ENCODE results near the gene TMEM141. TPM values are rescaled to one million over a fixed set of nuclear protein-coding genes. Genes with fewer than 3 reads are reported as not detected.
A peak's percentile ranks its signal among the peaks of the same experiment; 100 is the strongest.

The TMEM141 gene
- total and polyA plus RNA-seq, 10 of the 15 experiments (the other 5 are each of a cell fraction or from before 2014, with no cell fraction given), result 7.8 to 48.6 (median 34.4) TPM

DNA sequence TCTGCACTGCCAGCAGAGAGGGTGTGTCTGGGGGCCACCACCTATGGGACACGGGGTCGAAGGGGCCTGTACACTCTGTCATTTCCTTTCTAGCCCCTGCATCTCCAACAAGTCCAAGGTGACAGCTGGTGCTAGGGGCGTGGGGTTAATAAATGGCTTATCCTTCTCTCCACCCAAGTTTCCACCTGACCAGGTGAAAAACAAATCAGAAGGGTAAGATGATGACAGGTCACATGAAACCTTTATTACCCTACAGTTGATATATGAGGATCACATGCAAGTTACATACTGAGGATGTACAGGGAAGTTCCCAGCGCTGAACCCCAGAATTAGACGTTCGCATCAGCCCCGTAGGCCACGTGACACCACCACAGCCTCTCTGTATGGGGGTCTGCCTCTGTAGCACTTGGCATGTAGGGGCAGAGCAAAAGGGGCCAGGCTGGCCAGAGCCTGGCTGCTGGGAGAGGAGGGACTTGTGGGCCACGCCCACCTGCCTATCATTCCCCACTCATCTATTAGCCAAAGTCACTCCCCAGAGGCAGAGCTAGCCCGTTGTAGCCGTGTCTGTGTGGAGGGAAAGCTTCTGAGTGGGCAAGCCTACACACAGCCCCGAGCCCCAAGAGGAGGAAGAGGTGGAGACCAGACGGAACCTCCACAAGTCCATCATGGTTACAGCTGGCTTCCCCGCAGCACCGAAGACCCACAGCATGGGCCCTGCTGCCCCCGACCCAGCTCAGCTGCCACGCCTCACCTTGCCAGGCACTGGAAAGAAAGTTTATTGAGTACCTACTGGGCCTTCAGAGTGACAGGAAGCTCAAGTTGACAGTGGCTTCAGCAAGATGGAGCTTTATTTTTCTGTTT lies 2.2 kb downstream of the TMEM141 start:
- ATAC-seq (no peak), FAIRE-seq (no peak), DNase-seq (ENCODE audit: low read depth, low spot score) (no peak)
- intact Hi-C loops (cut with micrococcal nuclease; ENCODE audit: unreplicated experiment), result loop anchor here (10.0 kb wide), 1 partner anchor 151 kb away; the partner anchor contains the start of genes C8G and FBXW5
- no peak overlapping the region for H2AFZ ChIP-seq (ENCODE audit: control insufficient read depth, low read depth, low read length)
- no peaks in the 10 kb centered on the region for H3K9me3 ChIP-seq (replicated peaks; ENCODE audit: control insufficient read depth, insufficient read depth, low read length)
- H3K4me3 ChIP-seq, result no peak overlapping the region
- peaks cover 2% of the 10 kb centered on the region; the same call in 1 of the 2 replicates for H3K79me2 ChIP-seq (ENCODE audit: control insufficient read depth, insufficient read depth, low read length)
- ChIA-PET POLR2A (interaction anchor here (0.5 to 1.3 kb wide), 2 partner anchors 242 to 629 kb away, joined by 3 read pairs; no protein-coding TSS in a partner anchor), CTCF (interaction anchor here (0.6 to 3.3 kb wide), 13 partner anchors 10 to 275 kb away, joined by 3 to 27 read pairs (median 6); no protein-coding TSS in a partner anchor), SMC1A (ENCODE audit: uncharacterized antibody, unreplicated experiment) (interaction anchor here (0.7 kb wide), 1 partner anchor 242 kb away, joined by 3 read pairs; no protein-coding TSS in a partner anchor), RAD21 (ENCODE audit: unreplicated experiment) (interaction anchor here (0.8 to 1.2 kb wide), 5 partner anchors 19 to 242 kb away, joined by 3 to 4 read pairs (median 3); partner anchors contain the start of gene AJM1)
- in situ Hi-C loops (cut with MboI), result no loop called here
- BruUV-seq (replicated peaks), result no TSS peak
- H3K27ac ChIP-seq (ENCODE audit: control insufficient read depth, insufficient read depth), result no peak overlapping the region
- peaks cover 7% of the 10 kb centered on the region for H3K4me1 ChIP-seq (ENCODE audit: control insufficient read depth, insufficient read depth, low read length)
- no peak overlapping the region for H3K9ac ChIP-seq (ENCODE audit: control insufficient read depth, insufficient read depth, low read length)
- TF ChIP-seq ASH2L (IDR thresholded peaks at IDR 0.05; ENCODE audit: borderline replicate concordance, low read depth) (no peak), CHD4 (IDR thresholded peaks at IDR 0.05) (no peak), PKNOX1 (IDR thresholded peaks at IDR 0.05) (peak; percentile 86), PBX3 (IDR thresholded peaks at IDR 0.05; ENCODE audit: insufficient replicate concordance, low read depth, low read length) (peak; percentile 67), SREBF1 (IDR thresholded peaks at IDR 0.05; ENCODE audit: low read length) (no peak), ETV6 (conservative IDR thresholded peaks at IDR 0.05 in 1 of 2, IDR thresholded peaks at IDR 0.05 in 1 of 2; ENCODE audit: borderline replicate concordance in 1 of 2, low read depth in 1 of 2) (no peak)
- no peaks in the 10 kb centered on the region for H3K36me3 ChIP-seq (ENCODE audit: control insufficient read depth in 2 of 2, insufficient read depth in 2 of 2, low read length in 1 of 2)
- H3K4me2 ChIP-seq (ENCODE audit: control insufficient read depth, insufficient read depth), result no peak overlapping the region
- no peaks in the 10 kb centered on the region for H3K27me3 ChIP-seq (replicated peaks in 1 of 2; ENCODE audit: control insufficient read depth in 2 of 2, insufficient read depth in 2 of 2, low read length in 1 of 2)
- 76% methylated on average over 17 of the region's 17 CpGs for WGBS (ENCODE audit: insufficient coverage, insufficient replicate concordance, low lambda C conversion rate, missing lambda C conversion rate)
- peaks cover 2% of the 10 kb centered on the region; the same call in 1 of the 2 replicates for H4K20me1 ChIP-seq (ENCODE audit: control insufficient read depth, insufficient read depth)
